Right forelimb (tissue), 1 donor: Measurements from ENCODE around the gene PCDHGB3.
"Not testable (repeated sequence)": the region's sequence is repeated elsewhere in the genome, so short reads cannot be mapped to it uniquely, and the experiment has no call there.

Experiments used
- DNase-seq: peaks from one replicate; pipeline ENCODE4 v3.0.0-alpha.2; 2018

Gene PCDHGB3

GRCh38 chr5:141359790-141360426, 10.1 kb upstream of the PCDHGB3 start, which contains the start of gene PCDHGB2:
TSS of gene PCDHGB2 (plus strand) at chr5:141359994. CDS start at chr5:141360136, 142 bp downstream.
- no peak for DNase-seq

- no peak for DNase-seq
Observed at GRCh38 chr5:141360685-141361084, 9.4 kb upstream of the PCDHGB3 start.

DNA sequence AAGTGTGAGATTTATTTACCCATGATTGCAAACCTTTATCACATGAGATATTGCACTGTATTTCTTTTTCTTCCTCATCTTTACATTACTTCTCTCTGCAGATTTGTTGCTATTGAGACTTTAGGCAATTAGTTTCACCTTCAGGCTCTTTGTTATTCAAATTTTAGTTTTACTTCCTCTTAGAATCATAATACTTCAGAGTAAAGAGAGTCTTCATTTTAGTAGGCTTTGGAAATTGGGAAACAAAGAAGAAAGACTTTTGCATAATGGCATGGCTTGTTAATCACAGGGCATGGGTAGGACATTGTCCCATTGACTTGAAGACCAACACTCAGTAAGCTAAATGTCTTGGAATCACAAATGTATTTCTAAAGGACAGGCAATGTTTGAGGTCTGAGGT, 7.3 kb upstream of the PCDHGB3 start:
- DNase-seq = no peak

DNA sequence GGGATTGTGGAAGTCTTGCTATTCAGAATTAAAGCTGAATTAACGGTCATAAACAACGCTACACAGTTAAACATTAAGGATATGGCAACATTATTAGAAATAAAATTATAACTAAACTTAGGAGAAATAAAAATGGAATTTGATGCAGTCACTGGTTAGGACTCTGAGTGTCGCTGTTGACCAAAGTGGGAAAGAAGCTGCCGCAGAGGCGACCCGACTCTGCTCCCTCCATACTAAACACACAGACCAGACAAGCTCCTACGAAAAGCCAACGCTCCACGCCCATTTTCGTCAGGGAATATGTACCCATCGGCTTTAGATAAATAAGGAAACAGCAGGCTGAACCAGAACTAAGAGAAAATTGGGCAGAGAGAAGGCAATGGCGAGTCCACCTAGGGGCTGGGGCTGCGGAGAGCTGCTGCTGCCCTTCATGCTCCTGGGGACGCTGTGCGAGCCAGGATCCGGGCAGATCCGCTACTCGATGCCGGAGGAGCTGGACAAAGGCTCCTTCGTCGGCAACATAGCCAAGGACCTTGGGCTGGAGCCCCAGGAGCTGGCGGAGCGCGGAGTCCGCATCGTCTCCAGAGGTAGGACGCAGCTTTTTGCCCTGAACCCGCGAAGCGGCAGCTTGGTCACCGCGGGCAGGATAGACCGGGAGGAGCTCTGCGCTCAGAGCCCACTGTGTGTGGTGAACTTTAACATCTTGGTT, 5.9 kb upstream of the PCDHGB3 start, which contains the start of gene PCDHGA5:
TSS of gene PCDHGA5 (plus strand) at position 211 of the 709 bp plus-strand sequence. CDS start at position 380, 169 bp downstream.
- DNase-seq = no peak

- DNase-seq = no peak
Observed at GRCh38 chr5:141366016-141366896, 3.8 kb upstream of the PCDHGB3 start.

GRCh38 chr5:141371572-141372475, 1.8 kb downstream of the PCDHGB3 start:
- no peak for DNase-seq

GRCh38 chr5:141373673-141374317, 3.8 kb downstream of the PCDHGB3 start, which contains the start of gene PCDHGA6:
TSS of gene PCDHGA6 (plus strand) at chr5:141373891. CDS start at chr5:141374084, 193 bp downstream.
- DNase-seq = no peak

- DNase-seq = no peak
Observed at GRCh38 chr5:141374627-141375026, 4.6 kb downstream of the PCDHGB3 start.

DNA sequence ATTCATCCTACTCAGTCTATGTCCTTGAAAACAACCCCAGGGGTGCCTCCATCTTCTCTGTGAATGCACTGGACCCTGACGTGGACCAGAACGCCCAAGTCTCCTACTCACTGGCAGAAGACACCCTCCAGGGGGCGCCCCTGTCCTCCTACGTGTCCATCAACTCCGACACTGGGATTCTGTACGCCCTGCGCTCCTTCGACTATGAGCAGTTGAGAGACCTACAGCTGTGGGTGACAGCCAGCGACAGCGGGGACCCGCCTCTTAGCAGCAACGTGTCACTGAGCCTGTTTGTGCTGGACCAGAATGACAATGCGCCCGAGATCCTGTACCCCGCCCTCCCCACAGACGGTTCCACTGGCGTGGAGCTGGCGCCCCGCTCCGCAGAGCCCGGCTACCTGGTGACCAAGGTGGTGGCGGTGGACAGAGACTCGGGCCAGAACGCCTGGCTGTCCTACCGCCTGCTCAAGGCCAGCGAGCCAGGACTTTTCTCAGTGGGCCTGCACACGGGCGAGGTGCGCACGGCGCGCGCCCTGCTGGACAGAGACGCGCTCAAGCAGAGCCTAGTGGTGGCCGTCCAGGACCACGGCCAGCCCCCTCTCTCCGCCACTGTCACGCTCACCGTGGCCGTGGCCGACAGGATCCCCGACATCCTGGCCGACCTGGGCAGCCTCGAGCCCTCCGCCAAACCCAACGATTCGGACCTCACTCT, 5.6 kb downstream of the PCDHGB3 start:
- not testable (repeated sequence) for DNase-seq

DNA sequence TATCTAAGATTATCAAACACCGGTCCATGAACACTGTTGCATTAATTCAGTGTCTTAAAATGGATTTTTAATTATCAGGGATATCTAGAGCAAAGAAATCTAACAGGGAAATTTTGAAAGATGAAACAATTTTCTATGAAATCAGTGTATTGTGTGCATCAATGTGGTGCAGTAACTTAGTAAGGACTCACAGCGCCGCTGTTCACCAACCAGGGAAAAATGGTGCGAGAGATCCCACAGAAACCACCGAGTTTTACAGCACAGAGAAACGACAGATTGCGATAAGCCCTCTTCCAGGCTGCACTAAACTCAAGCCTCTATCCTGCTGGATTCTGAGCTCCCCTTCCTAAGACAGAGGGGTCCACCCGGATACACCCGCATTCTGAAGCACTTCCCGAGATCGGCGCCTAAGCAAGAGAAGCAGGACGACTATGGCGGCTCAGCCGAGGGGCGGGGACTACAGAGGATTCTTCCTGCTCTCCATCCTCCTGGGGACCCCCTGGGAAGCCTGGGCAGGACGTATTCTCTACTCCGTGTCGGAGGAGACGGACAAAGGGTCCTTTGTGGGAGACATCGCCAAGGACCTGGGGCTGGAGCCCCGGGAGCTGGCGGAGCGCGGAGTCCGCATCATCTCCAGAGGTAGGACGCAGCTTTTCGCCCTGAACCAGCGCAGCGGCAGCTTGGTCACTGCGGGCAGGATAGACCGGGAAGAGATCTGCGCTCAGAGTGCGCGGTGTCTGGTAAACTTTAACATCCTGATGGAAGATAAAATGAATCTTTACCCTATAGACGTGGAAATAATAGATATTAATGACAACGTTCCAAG, 12.6 kb downstream of the PCDHGB3 start, which contains the start of gene PCDHGA7:
TSS of gene PCDHGA7 (plus strand) at position 274 of the 826 bp plus-strand sequence. CDS start at position 432, 158 bp downstream.
- no peak for DNase-seq

DNA sequence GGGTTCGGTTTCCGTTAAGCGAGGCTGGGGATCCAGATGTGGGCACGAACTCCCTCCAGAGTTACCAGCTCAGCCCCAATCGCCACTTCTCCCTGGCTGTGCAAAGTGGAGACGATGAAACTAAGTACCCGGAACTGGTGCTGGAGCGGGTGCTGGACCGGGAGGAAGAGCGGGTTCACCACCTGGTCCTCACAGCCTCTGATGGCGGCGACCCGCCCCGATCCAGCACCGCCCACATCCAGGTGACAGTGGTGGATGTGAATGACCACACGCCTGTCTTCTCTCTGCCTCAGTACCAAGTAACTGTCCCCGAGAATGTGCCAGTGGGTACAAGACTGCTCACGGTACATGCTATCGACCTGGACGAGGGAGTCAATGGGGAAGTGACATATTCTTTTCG, 13.3 kb downstream of the PCDHGB3 start:
- DNase-seq = no peak

- no peak for DNase-seq
Observed at GRCh38 chr5:141384471-141385267, 14.6 kb downstream of the PCDHGB3 start.

DNA sequence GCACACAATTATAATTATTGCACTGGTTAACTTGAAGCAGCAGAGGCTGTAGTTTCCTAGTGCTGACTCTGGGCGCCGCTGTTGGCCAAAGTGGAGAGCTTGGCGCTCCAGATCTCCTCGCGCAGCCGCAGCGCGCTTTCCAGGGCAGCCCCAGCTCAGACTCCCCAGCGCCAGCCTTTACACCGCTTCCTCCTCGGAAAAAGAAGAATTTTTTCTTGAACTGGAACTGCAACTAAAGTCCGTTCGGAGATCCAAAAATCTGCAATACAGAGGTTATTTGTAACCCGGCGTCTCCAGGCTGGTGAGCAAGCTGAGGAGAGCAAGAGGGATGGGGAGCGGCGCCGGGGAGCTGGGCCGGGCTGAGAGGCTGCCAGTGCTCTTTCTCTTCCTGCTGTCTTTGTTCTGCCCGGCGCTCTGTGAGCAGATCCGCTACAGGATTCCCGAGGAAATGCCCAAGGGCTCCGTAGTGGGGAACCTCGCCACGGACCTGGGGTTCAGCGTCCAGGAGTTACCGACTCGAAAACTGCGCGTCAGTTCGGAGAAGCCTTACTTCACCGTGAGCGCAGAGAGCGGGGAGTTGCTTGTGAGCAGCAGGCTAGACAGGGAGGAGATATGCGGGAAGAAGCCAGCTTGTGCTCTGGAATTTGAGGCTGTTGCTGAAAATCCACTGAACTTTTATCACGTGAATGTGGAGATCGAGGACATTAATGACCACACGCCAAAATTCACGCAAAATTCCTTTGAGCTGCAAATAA, 17.7 kb downstream of the PCDHGB3 start, which contains the start of gene PCDHGB4:
TSS of gene PCDHGB4 (plus strand) at position 142 of the 755 bp plus-strand sequence. CDS start at position 329, 187 bp downstream.
- DNase-seq = not testable (repeated sequence)

DNA sequence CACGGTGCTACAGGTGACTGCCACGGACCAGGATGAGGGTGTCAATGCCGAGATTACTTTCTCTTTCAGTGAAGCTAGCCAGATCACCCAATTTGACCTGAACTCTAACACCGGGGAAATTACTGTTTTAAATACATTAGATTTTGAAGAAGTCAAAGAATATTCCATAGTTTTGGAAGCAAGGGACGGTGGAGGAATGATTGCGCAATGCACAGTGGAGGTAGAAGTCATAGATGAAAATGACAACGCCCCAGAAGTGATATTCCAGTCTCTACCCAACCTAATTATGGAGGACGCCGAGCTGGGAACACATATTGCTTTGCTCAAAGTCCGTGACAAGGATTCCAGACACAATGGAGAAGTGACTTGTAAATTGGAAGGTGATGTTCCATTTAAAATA, 18.6 kb downstream of the PCDHGB3 start:
- DNase-seq = no peak

- DNase-seq = no peak
Observed at GRCh38 chr5:141389153-141390042, 19.4 kb downstream of the PCDHGB3 start.

DNA sequence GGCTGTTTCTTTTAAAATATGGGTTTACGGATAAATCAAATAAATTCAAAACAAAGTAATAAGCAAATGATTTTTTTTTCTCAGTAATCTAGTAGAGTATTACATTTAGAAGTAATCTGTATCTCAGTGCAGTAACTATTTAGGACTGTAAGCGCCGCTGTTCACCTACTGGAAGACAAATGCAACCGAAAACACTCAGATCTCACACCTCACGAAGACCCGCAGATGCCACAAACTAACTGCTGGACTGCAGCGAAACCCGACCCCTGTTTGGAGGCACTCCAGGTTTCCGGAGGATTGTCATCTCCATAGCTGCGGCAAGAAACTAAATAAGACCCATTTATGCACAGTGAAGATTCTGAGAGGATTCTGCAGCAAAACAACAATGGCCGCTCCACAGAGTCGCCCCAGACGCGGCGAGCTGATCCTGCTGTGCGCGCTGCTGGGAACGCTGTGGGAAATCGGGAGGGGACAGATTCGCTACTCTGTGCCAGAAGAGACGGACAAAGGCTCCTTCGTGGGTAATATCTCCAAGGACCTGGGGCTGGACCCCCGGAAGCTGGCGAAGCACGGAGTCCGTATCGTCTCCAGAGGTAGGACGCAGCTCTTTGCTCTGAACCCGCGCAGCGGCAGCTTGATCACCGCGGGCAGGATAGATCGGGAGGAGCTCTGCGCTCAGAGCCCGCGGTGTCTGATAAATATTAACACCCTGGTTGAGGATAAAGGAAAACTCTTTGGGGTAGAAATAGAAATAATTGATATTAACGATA, 22.6 kb downstream of the PCDHGB3 start, which contains the start of gene PCDHGA8:
TSS of gene PCDHGA8 (plus strand) at position 205 of the 770 bp plus-strand sequence. CDS start at position 386, 181 bp downstream.
- DNase-seq = no peak
